Loucy (cell line): ENCODE results near the gene MCF2L.

Experiments used
- H2AFZ ChIP-seq: fragments of 200-600 bp; sonication (generic); 2 replicates; pipeline ENCODE4 v1.6.0; 2016; ENCODE audit warnings: antibody characterized with exemption, mild to moderate bottlenecking, low read length, moderate library complexity
- H3F3A ChIP-seq: fragments of 200-600 bp; 2 replicates; pipeline ENCODE4 v1.6.0; 2016; ENCODE audit warnings: antibody characterized with exemption, low read depth, mild to moderate bottlenecking
- H3K27me3 ChIP-seq: fragments of 200-600 bp; sonication (generic); 2 replicates; pipeline ENCODE4 v1.6.1; 2014; ENCODE audit warnings: low read length, mild to moderate bottlenecking; ENCODE audit not compliant: insufficient read depth, poor library complexity, severe bottlenecking
- H3K36me3 ChIP-seq: fragments of 200-600 bp; sonication (generic); 2 replicates; pipeline ENCODE4 v1.6.1; 2016; ENCODE audit warnings: low read length; ENCODE audit not compliant: insufficient read depth
- H3K4me1 ChIP-seq: fragments of 200-600 bp; sonication (generic); 2 replicates; pipeline ENCODE4 v1.5.1; 2014; ENCODE audit warnings: low read length, mild to moderate bottlenecking; ENCODE audit not compliant: insufficient read depth, poor library complexity, severe bottlenecking
- H3K4me2 ChIP-seq: fragments of 200-600 bp; sonication (generic); 2 replicates; pipeline ENCODE4 v1.6.0; 2014; ENCODE audit warnings: antibody characterized with exemption, low read length, low read depth, mild to moderate bottlenecking; ENCODE audit not compliant: poor library complexity, severe bottlenecking
- H3K4me3 ChIP-seq: fragments of 200-600 bp; sonication (generic); 2 replicates; pipeline ENCODE4 v1.5.1; 2014; ENCODE audit warnings: low read length, mild to moderate bottlenecking, mixed read lengths; ENCODE audit not compliant: poor library complexity, severe bottlenecking
- H3K79me2 ChIP-seq: fragments of 200-600 bp; sonication (generic); 2 replicates; pipeline ENCODE4 v1.6.1; 2014; ENCODE audit warnings: low read length; ENCODE audit not compliant: insufficient read depth
- H3K9ac ChIP-seq: fragments of 200-600 bp; sonication (generic); 2 replicates; pipeline ENCODE4 v1.6.0; 2014; ENCODE audit warnings: mild to moderate bottlenecking, low read depth, low read length, moderate library complexity; ENCODE audit not compliant: poor library complexity, severe bottlenecking
- H3K9me2 ChIP-seq: fragments of 200-600 bp; sonication (generic); replicated peaks from 2 replicates; pipeline ENCODE4 v1.6.1; 2016; ENCODE audit warnings: low read depth, low read length, mixed read lengths
- H3K9me3 ChIP-seq: fragments of 200-600 bp; sonication (generic); 2 replicates; pipeline ENCODE4 v1.6.1; 2014; ENCODE audit warnings: mild to moderate bottlenecking, antibody characterized with exemption, low read length, low read depth; ENCODE audit not compliant: insufficient read depth
- H4K20me1 ChIP-seq: fragments of 200-600 bp; sonication (generic); 2 replicates; pipeline ENCODE4 v1.6.0; 2014; ENCODE audit warnings: antibody characterized with exemption, low read length, mild to moderate bottlenecking; ENCODE audit not compliant: insufficient read depth, poor library complexity, severe bottlenecking
- CTCF ChIP-seq: fragments of 200-600 bp; sonication (generic); conservative IDR thresholded peaks from 2 replicates; pipeline ENCODE4 v1.5.1; 2014; ENCODE audit warnings: mild to moderate bottlenecking, antibody characterized with exemption, low read length
- EZH2phosphoT487 ChIP-seq: fragments of 200-600 bp; IDR thresholded peaks from 2 replicates; pipeline ENCODE4 v1.6.1; 2018; ENCODE audit warnings: antibody characterized with exemption, mild to moderate bottlenecking, moderate library complexity, borderline replicate concordance

Gene MCF2L

DNA sequence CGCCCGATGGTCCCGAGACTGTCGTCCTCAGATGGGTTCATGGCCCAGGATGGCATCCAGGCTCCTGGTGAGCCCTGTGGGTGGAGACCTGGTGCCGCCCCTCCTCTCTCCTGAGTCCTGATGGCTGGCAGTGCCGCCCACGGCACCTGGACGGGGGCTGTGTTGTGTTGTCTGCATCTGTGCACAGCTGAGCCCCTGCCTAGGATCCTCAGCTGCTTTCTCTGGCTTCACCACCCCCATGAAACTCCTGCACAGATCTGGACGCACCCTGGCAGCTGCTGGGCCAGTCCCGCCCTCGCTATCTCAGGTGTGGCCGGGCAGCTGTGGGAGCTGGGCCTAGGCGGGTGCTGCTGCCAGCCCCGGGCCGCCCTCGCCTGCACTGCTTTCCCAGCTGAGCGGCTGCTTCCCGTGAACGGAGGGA, 27.7 kb downstream of the MCF2L start:
- H3K36me3 ChIP-seq = no peaks in the 10 kb centered on the region
- no peaks in the 10 kb centered on the region for H3K4me1 ChIP-seq
- no peaks in the 10 kb centered on the region for H3K79me2 ChIP-seq
- no peak overlapping the region for H2AFZ ChIP-seq
- H3K4me3 ChIP-seq = no peak overlapping the region
- H3K4me2 ChIP-seq = no peak overlapping the region
- no peaks in the 10 kb centered on the region for H4K20me1 ChIP-seq
- no peak for TF ChIP-seq CTCF
- TF ChIP-seq EZH2phosphoT487 = no peak
- H3K9me3 ChIP-seq = no peaks in the 10 kb centered on the region
- H3K9me2 ChIP-seq = no peaks in the 10 kb centered on the region
- no peaks in the 10 kb centered on the region for H3F3A ChIP-seq
- no peak overlapping the region for H3K9ac ChIP-seq
- no peaks in the 10 kb centered on the region for H3K27me3 ChIP-seq

DNA sequence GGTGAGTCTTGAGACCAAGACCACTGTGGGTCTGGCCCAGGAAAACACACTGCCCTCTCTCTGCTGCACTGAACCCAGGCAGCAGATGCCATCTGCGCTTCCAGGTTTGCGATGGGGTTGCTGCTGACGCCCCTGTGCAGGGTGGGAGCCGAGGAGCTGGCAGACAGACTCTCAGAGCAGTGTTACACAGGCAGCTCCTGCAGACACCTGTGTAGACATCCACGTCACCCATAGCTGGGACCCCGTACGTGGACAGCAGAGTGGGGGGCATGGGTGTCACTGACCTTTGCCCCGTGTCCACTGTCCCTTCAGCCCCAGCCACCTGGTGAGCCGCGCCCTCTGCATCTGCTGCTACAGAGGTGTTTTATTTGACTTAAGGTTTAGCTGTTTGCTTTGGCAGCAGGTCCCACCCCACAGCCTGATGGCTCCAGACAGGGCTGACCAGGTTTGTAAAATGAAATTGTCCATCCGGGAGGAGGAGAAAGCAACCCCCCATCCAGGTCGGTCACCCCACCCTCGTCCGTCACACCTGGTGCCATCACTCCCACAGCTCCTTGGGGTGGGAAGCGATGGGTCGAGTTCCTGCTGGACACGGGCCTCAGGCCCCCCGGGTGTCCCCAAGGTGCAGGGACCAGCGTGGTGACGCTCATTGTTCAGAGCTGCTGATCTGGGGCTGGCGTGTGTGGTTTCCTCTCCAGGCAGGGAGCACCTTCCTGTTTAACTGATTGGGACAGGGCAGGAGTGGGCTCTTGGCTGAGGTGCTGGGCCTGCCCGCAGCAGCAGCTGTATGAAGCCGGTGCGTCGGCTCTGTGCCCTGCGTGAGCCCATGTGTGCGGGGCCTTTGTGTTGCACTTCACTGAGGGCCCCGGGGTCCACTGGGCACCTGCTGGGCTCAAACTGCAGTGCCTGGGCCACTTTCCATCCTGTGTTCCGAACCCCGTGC, 28.4 kb downstream of the MCF2L start:
- no peaks in the 10 kb centered on the region for H3K27me3 ChIP-seq
- no peak for TF ChIP-seq CTCF
- TF ChIP-seq EZH2phosphoT487 = no peak

GRCh38 chr13:112998521-112999280, 29.7 kb downstream of the MCF2L start:
- Histone ChIP-seq H3K9me3 (no peaks in the 10 kb centered on the region), H3F3A (no peaks in the 10 kb centered on the region), H4K20me1 (no peaks in the 10 kb centered on the region), H3K4me2 (no peak overlapping the region), H3K79me2 (no peaks in the 10 kb centered on the region), H3K9me2 (no peaks in the 10 kb centered on the region), H3K36me3 (no peaks in the 10 kb centered on the region), H3K9ac (no peak overlapping the region), H3K27me3 (no peaks in the 10 kb centered on the region), H2AFZ (no peak overlapping the region), H3K4me1 (no peaks in the 10 kb centered on the region), H3K4me3 (no peak overlapping the region)
- TF ChIP-seq CTCF (no peak), EZH2phosphoT487 (no peak)

More for the DNA sequence above, 28.4 kb downstream of the MCF2L start:
- Histone ChIP-seq H3F3A (no peaks in the 10 kb centered on the region), H3K9me3 (no peaks in the 10 kb centered on the region), H2AFZ (no peak overlapping the region), H3K4me3 (no peak overlapping the region), H4K20me1 (no peaks in the 10 kb centered on the region), H3K9ac (no peak overlapping the region), H3K36me3 (no peaks in the 10 kb centered on the region), H3K4me2 (no peak overlapping the region), H3K79me2 (no peaks in the 10 kb centered on the region), H3K9me2 (no peaks in the 10 kb centered on the region), H3K4me1 (no peaks in the 10 kb centered on the region)
